SK-N-SH treated with all-trans-retinoic acid at 6 μM for 48 hours (cell line): Measurements from ENCODE around the gene RSAD2.

Experiments
- ATAC-seq: fragments of 200-7000 bp; cut with Tn5 transposase; 3 replicates; pipeline ENCODE4 v1.9.1; 2020; ENCODE audit warnings: mild to moderate bottlenecking, moderate library complexity
- ARNTL ChIP-seq: fragments of 450-650 bp; formaldehyde crosslinking; IDR thresholded peaks from 2 replicates; pipeline ENCODE4 v1.5.0; 2020; ENCODE audit warnings: low read depth, mild to moderate bottlenecking, moderate library complexity, borderline replicate concordance
- BACH2 ChIP-seq: fragments of 250-450 bp; sonication (Bioruptor Pico); IDR thresholded peaks from 2 replicates; pipeline ENCODE4 v1.9.0; 2021; ENCODE audit warnings: mild to moderate bottlenecking, borderline replicate concordance
- CREB5 ChIP-seq: fragments of 250-450 bp; sonication (Bioruptor Pico); IDR thresholded peaks from 2 replicates; pipeline ENCODE4 v1.5.1; 2020; ENCODE audit warnings: low read depth, mild to moderate bottlenecking, moderate library complexity
- CSDC2 ChIP-seq: fragments of 250-450 bp; sonication (Bioruptor Pico); IDR thresholded peaks from 2 replicates; pipeline ENCODE4 v1.5.0; 2020; ENCODE audit warnings: mild to moderate bottlenecking, moderate library complexity
- GLIS3 ChIP-seq: fragments of 250-450 bp; sonication (Bioruptor Pico); IDR thresholded peaks from 2 replicates; pipeline ENCODE4 v1.5.0; 2020; ENCODE audit warnings: mild to moderate bottlenecking, moderate library complexity
- ISL1 ChIP-seq: fragments of 250-450 bp; sonication (Bioruptor Pico); IDR thresholded peaks from 2 replicates; pipeline ENCODE4 v2.1.2; 2022; ENCODE audit warnings: mild to moderate bottlenecking, moderate library complexity
- PPARA ChIP-seq: fragments of 250-450 bp; sonication (Bioruptor Pico); IDR thresholded peaks from 2 replicates; pipeline ENCODE4 v1.5.0; 2020; ENCODE audit warnings: mild to moderate bottlenecking, borderline replicate concordance
- RARB ChIP-seq: fragments of 250-450 bp; sonication (Bioruptor Pico); IDR thresholded peaks from 2 replicates; pipeline ENCODE4 v1.8.0; 2021; ENCODE audit warnings: mild to moderate bottlenecking, moderate library complexity
- SNAI2 ChIP-seq: fragments of 250-450 bp; sonication (Bioruptor Pico); IDR thresholded peaks from 2 replicates; pipeline ENCODE4 v1.5.0; 2020; ENCODE audit warnings: mild to moderate bottlenecking, moderate library complexity
- TCF4 ChIP-seq: fragments of 250-450 bp; sonication (Bioruptor Pico); IDR thresholded peaks from 2 replicates; pipeline ENCODE4 v1.8.0; 2021; ENCODE audit warnings: mild to moderate bottlenecking, moderate library complexity, borderline replicate concordance
- TOX ChIP-seq: fragments of 250-450 bp; sonication (Bioruptor Pico); IDR thresholded peaks from 2 replicates; pipeline ENCODE4 v1.8.0; 2021; ENCODE audit warnings: mild to moderate bottlenecking, moderate library complexity, borderline replicate concordance
- TSHZ2 ChIP-seq: fragments of 250-450 bp; sonication (Bioruptor Pico); IDR thresholded peaks from 2 replicates; pipeline ENCODE4 v1.5.0; 2020; ENCODE audit warnings: mild to moderate bottlenecking, moderate library complexity
- ZC3H10 ChIP-seq: fragments of 250-450 bp; sonication (Bioruptor Pico); IDR thresholded peaks from 2 replicates; pipeline ENCODE4 v1.5.1; 2021; ENCODE audit warnings: mild to moderate bottlenecking, moderate library complexity
- ZFP3 ChIP-seq: fragments of 250-450 bp; sonication (Bioruptor Pico); IDR thresholded peaks from 2 replicates; pipeline ENCODE4 v1.5.0; 2020; ENCODE audit warnings: mild to moderate bottlenecking, moderate library complexity
- ZFP30 ChIP-seq: fragments of 450-650 bp; formaldehyde crosslinking; IDR thresholded peaks from 2 replicates; pipeline ENCODE4 v1.5.0; 2022; ENCODE audit warnings: mild to moderate bottlenecking, moderate library complexity
- ZNF565 ChIP-seq: fragments of 450-650 bp; formaldehyde crosslinking; conservative IDR thresholded peaks from 2 replicates; pipeline ENCODE4 v1.5.0; 2020; ENCODE audit warnings: low read depth, mild to moderate bottlenecking, moderate library complexity
- ZNF70 ChIP-seq: fragments of 450-650 bp; formaldehyde crosslinking; IDR thresholded peaks from 2 replicates; pipeline ENCODE4 v1.5.0; 2020; ENCODE audit warnings: mild to moderate bottlenecking, moderate library complexity
- TF ChIP-seq, protein P1 (sequence below): fragments of 250-450 bp; sonication (Bioruptor Pico); IDR thresholded peaks from 2 replicates; pipeline ENCODE4 v1.8.0; 2020; ENCODE audit warnings: mild to moderate bottlenecking, moderate library complexity, borderline replicate concordance
- TF ChIP-seq, protein P2 (sequence below): fragments of 250-450 bp; sonication (Bioruptor Pico); IDR thresholded peaks from 2 replicates; pipeline ENCODE4 v1.8.0; 2021; ENCODE audit warnings: low read depth, mild to moderate bottlenecking, moderate library complexity, borderline replicate concordance
- TF ChIP-seq, protein P3 (sequence below): fragments of 250-450 bp; sonication (Bioruptor Pico); IDR thresholded peaks from 2 replicates; pipeline ENCODE4 v1.5.1; 2021; ENCODE audit warnings: mild to moderate bottlenecking, moderate library complexity

The RSAD2 gene

DNA sequence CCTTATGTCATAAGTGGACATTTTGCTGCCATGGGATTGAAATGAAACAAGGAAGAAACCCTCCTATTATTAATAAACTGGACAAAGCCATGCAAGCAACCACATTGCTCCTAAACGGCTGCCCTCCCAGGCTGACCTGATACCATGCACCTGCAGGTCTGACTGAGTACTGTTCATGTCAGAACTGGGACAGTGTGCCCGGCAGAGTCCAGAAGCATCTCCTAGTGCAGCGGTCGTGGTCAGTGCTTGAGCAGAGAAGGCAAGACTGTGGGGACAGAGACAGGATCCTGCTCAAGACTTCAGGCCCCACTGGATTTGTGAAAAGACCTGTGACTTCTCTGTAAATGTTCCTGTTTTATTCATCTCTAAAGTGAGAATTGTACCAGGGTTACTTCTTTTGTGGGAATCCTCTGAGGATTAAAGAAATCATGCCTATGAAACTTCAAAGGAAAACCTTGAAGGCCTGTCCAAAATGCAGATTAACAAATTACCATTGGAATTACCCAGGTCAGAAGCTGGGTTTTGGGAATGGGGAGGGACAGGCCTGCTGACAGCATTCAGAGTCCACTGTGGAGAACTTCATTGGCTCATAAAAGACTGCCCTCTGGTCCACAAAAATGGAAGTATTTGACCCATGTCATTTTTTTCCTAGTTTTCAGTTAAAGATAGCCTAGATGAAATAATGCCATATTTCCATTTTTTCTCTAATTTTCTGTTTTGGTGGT is 53.5 kb downstream of the RSAD2 start (continued):
- TF ChIP-seq, protein P1, sequence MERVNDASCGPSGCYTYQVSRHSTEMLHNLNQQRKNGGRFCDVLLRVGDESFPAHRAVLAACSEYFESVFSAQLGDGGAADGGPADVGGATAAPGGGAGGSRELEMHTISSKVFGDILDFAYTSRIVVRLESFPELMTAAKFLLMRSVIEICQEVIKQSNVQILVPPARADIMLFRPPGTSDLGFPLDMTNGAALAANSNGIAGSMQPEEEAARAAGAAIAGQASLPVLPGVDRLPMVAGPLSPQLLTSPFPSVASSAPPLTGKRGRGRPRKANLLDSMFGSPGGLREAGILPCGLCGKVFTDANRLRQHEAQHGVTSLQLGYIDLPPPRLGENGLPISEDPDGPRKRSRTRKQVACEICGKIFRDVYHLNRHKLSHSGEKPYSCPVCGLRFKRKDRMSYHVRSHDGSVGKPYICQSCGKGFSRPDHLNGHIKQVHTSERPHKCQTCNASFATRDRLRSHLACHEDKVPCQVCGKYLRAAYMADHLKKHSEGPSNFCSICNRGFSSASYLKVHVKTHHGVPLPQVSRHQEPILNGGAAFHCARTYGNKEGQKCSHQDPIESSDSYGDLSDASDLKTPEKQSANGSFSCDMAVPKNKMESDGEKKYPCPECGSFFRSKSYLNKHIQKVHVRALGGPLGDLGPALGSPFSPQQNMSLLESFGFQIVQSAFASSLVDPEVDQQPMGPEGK = no peak
- TF ChIP-seq CSDC2 (CRISPR knock-in tag) = no peak

GRCh38 chr2:6931753-6932152 is 54.2 kb downstream of the RSAD2 start:
- ATAC-seq = no peak
- TF ChIP-seq TCF4 (CRISPR knock-in tag) = no peak
- TF ChIP-seq ZFP3 = no peak
- TF ChIP-seq, protein P2, sequence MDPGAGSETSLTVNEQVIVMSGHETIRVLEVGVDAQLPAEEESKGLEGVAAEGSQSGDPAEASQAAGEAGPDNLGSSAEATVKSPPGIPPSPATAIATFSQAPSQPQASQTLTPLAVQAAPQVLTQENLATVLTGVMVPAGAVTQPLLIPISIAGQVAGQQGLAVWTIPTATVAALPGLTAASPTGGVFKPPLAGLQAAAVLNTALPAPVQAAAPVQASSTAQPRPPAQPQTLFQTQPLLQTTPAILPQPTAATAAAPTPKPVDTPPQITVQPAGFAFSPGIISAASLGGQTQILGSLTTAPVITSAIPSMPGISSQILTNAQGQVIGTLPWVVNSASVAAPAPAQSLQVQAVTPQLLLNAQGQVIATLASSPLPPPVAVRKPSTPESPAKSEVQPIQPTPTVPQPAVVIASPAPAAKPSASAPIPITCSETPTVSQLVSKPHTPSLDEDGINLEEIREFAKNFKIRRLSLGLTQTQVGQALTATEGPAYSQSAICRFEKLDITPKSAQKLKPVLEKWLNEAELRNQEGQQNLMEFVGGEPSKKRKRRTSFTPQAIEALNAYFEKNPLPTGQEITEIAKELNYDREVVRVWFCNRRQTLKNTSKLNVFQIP (CRISPR knock-in tag) = no peak
- TF ChIP-seq SNAI2 (CRISPR knock-in tag) = no peak
- TF ChIP-seq ARNTL (CRISPR knock-in tag) = no peak
- no peak for TF ChIP-seq TOX (CRISPR knock-in tag)
- no peak for TF ChIP-seq ISL1 (CRISPR knock-in tag)
- TF ChIP-seq, protein P1 = no peak
- TF ChIP-seq ZFP30 = no peak
- no peak for TF ChIP-seq ZNF70 (CRISPR knock-in tag)
- TF ChIP-seq ZNF565 (CRISPR knock-in tag) = no peak
- TF ChIP-seq PPARA (CRISPR knock-in tag) = no peak
- no peak for TF ChIP-seq GLIS3 (CRISPR knock-in tag)
- TF ChIP-seq, protein P3, sequence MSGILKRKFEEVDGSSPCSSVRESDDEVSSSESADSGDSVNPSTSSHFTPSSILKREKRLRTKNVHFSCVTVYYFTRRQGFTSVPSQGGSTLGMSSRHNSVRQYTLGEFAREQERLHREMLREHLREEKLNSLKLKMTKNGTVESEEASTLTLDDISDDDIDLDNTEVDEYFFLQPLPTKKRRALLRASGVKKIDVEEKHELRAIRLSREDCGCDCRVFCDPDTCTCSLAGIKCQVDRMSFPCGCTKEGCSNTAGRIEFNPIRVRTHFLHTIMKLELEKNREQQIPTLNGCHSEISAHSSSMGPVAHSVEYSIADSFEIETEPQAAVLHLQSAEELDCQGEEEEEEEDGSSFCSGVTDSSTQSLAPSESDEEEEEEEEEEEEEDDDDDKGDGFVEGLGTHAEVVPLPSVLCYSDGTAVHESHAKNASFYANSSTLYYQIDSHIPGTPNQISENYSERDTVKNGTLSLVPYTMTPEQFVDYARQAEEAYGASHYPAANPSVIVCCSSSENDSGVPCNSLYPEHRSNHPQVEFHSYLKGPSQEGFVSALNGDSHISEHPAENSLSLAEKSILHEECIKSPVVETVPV (CRISPR knock-in tag) = no peak
- TF ChIP-seq, all 23 proteins: peak for 0

- no peak for ATAC-seq
- TF ChIP-seq RARB (no peak), TCF4 (CRISPR knock-in tag) (no peak), ZC3H10 (CRISPR knock-in tag) (no peak), CREB5 (CRISPR knock-in tag) (no peak), TSHZ2 (no peak), GLIS3 (CRISPR knock-in tag) (no peak), ZNF70 (CRISPR knock-in tag) (no peak), BACH2 (CRISPR knock-in tag) (no peak)
- TF ChIP-seq, protein P1 = no peak
- TF ChIP-seq, protein P3 (CRISPR knock-in tag) = no peak
- TF ChIP-seq, protein P2 (CRISPR knock-in tag) = no peak
Observed at GRCh38 chr2:6932206-6932605, 54.6 kb downstream of the RSAD2 start.
